Activated CD8-positive, alpha-beta T cell treated with anti-CD3 and anti-CD28 coated beads for 36 hours (primary cell): Measurements from ENCODE around the gene MTRR. TPM values are rescaled to one million over a fixed set of nuclear protein-coding genes. Genes with fewer than 3 reads are reported as not detected.

Experiments
- ATAC-seq: fragments of 200-7000 bp; cut with Tn5 transposase; one replicate; pipeline ENCODE4 v1.10.0; 2021; ENCODE audit warnings: mild to moderate bottlenecking, moderate library complexity
- CTCF ChIA-PET: fragments of 350-600 bp; sonication (Branson Sonifier 250); formaldehyde crosslinking; loops from one replicate; lab custom pipeline; 2021; ENCODE audit warnings: antibody characterized with exemption; lab: Charles Lee
- POLR2A ChIA-PET: fragments of 350-600 bp; sonication (Branson Sonifier 250); formaldehyde crosslinking; loops from one replicate; lab custom pipeline; 2021; ENCODE audit warnings: antibody characterized with exemption; lab: Charles Lee
- DNase-seq: peaks from one replicate; pipeline ENCODE4 v3.0.0-alpha.2; 2020
- H3K27ac Mint-ChIP-seq: one replicate; pipeline ENCODE4 v1.8.0; 2021; ENCODE audit warnings: mild to moderate bottlenecking, mixed read lengths
- H3K27me3 Mint-ChIP-seq: one replicate; pipeline ENCODE4 v1.8.0; 2021; ENCODE audit warnings: mixed read lengths
- H3K36me3 Mint-ChIP-seq: one replicate; pipeline ENCODE4 v1.8.0; 2021; ENCODE audit warnings: low read depth, mixed read lengths
- H3K4me1 Mint-ChIP-seq: one replicate; pipeline ENCODE4 v1.8.0; 2021; ENCODE audit warnings: low read depth, mixed read lengths
- H3K4me3 Mint-ChIP-seq: one replicate; pipeline ENCODE4 v1.8.0; 2021; ENCODE audit warnings: mild to moderate bottlenecking, moderate library complexity, mixed read lengths
- H3K9me3 Mint-ChIP-seq: one replicate; pipeline ENCODE4 v1.8.0; 2021; ENCODE audit warnings: mixed read lengths
- CTCF ChIP-seq: fragments of 200-600 bp; IDR thresholded peaks from one replicate; pipeline ENCODE4 v1.8.0; 2022; ENCODE audit warnings: antibody characterized with exemption, mild to moderate bottlenecking
- intact Hi-C: fragments of 100-400 bp; cut with micrococcal nuclease; formaldehyde crosslinking; loops from one replicate; pipeline ENCODE4 v1.10.0; 2022
- total RNA-seq, 2 experiments: library from RNA; stranded (reverse); gene quantifications; one replicate each; pipeline ENCODE4 v1.2.3, GENCODE V29; 2021

Gene MTRR
- total RNA-seq, 2 experiments from 2014 or later, result 54.3 to 57.8 TPM

- Mint-ChIP-seq H3K4me1 (no peaks in the 10 kb centered on the region), H3K36me3 (no peaks in the 10 kb centered on the region), H3K27ac (no peak overlapping the region), H3K9me3 (no peaks in the 10 kb centered on the region), H3K4me3 (no peak overlapping the region), H3K27me3 (peaks cover 12% of the 10 kb centered on the region)
- ChIA-PET CTCF (interaction anchor here (1.0 to 2.0 kb wide), 2 partner anchors 12 to 60 kb away, joined by 3 to 10 read pairs; no protein-coding TSS in a partner anchor), POLR2A (interaction anchor here (0.6 kb wide), 1 partner anchor 74 kb away, joined by 3 read pairs; no protein-coding TSS in a partner anchor)
- intact Hi-C loops, result no loop called here
- no peak for DNase-seq
- no peak for TF ChIP-seq CTCF
- no peak for ATAC-seq
Measured at GRCh38 chr5:7827610-7828009, 41.3 kb upstream of the MTRR start.

- H3K27me3 Mint-ChIP-seq, result peaks cover 6% of the 10 kb centered on the region
Measured at GRCh38 chr5:7828269-7828668, 40.7 kb upstream of the MTRR start.

GRCh38 chr5:7834982-7835381 lies 34.0 kb upstream of the MTRR start:
- H3K4me1 Mint-ChIP-seq, result no peaks in the 10 kb centered on the region
- no peak for TF ChIP-seq CTCF
- CTCF ChIA-PET, result no interaction called here
- intact Hi-C loops, result no loop called here
- no peak overlapping the region for H3K27ac Mint-ChIP-seq
- POLR2A ChIA-PET, result no interaction called here
- no peaks in the 10 kb centered on the region for H3K9me3 Mint-ChIP-seq
- no peaks in the 10 kb centered on the region for H3K36me3 Mint-ChIP-seq
- DNase-seq, result no peak
- no peak overlapping the region for H3K4me3 Mint-ChIP-seq
- peaks cover 16% of the 10 kb centered on the region for H3K27me3 Mint-ChIP-seq
- no peak for ATAC-seq

More at GRCh38 chr5:7828269-7828668, 40.7 kb upstream of the MTRR start:
- ChIA-PET POLR2A (no interaction called here), CTCF (interaction anchor here (2.0 kb wide), 1 partner anchor 13 kb away, joined by 10 read pairs; no protein-coding TSS in a partner anchor)
- no peak for TF ChIP-seq CTCF
- no peaks in the 10 kb centered on the region for H3K4me1 Mint-ChIP-seq
- no peaks in the 10 kb centered on the region for H3K9me3 Mint-ChIP-seq
- intact Hi-C loops, result no loop called here
- no peak overlapping the region for H3K27ac Mint-ChIP-seq
- DNase-seq (no peak), ATAC-seq (no peak)
- no peaks in the 10 kb centered on the region for H3K36me3 Mint-ChIP-seq
- no peak overlapping the region for H3K4me3 Mint-ChIP-seq

GRCh38 chr5:7837403-7837802 lies 31.5 kb upstream of the MTRR start:
- ChIA-PET POLR2A (no interaction called here), CTCF (no interaction called here)
- intact Hi-C loops, result no loop called here
- H3K27ac Mint-ChIP-seq, result no peak overlapping the region
- no peak for DNase-seq
- no peak for TF ChIP-seq CTCF
- ATAC-seq, result no peak
- H3K36me3 Mint-ChIP-seq, result no peaks in the 10 kb centered on the region
- H3K4me1 Mint-ChIP-seq, result no peaks in the 10 kb centered on the region
- H3K9me3 Mint-ChIP-seq, result no peaks in the 10 kb centered on the region
- H3K27me3 Mint-ChIP-seq, result peaks cover 15% of the 10 kb centered on the region
- H3K4me3 Mint-ChIP-seq, result no peak overlapping the region

- peaks cover 28% of the 10 kb centered on the region for H3K27me3 Mint-ChIP-seq
- TF ChIP-seq CTCF, result no peak
- intact Hi-C loops, result no loop called here
- no peak for ATAC-seq
- H3K4me1 Mint-ChIP-seq, result no peaks in the 10 kb centered on the region
- ChIA-PET CTCF (no interaction called here), POLR2A (no interaction called here)
- no peak overlapping the region for H3K4me3 Mint-ChIP-seq
- no peaks in the 10 kb centered on the region for H3K9me3 Mint-ChIP-seq
- DNase-seq, result no peak
- H3K36me3 Mint-ChIP-seq, result no peaks in the 10 kb centered on the region
- H3K27ac Mint-ChIP-seq, result no peak overlapping the region
Measured at GRCh38 chr5:7842531-7842930, 26.4 kb upstream of the MTRR start.
